ENCODE measurements around the gene AQR. TPM values are rescaled to one million over a fixed set of nuclear protein-coding genes. Genes with fewer than 3 reads are reported as not detected.

Gene AQR
- total and polyA plus RNA-seq, 9 donors, result 9.2 to 32.4 (median 27.5) TPM

- TF ChIP-seq POLR2A (IDR thresholded peaks at IDR 0.05) (no peak), EP300 (IDR thresholded peaks at IDR 0.05) (no peak), CTCF (IDR thresholded peaks at IDR 0.05) (no peak)
- Histone ChIP-seq H3K27me3 (no peaks in the 10 kb centered on the region), H3K4me1 (ENCODE audit: insufficient read depth) (peaks cover 3% of the 10 kb centered on the region), H3K27ac (no peak overlapping the region), H3K4me3 (no peak overlapping the region), H3K9me3 (no peaks in the 10 kb centered on the region), H3K36me3 (no peaks in the 10 kb centered on the region)
- intact Hi-C loops (cut with DNase I), result no loop called here
- no peak for DNase-seq
Observed at GRCh38 chr15:34855893-34856292, 113.6 kb downstream of the AQR start.

- intact Hi-C loops (cut with DNase I), result no loop called here
- H3K9me3 ChIP-seq, result no peaks in the 10 kb centered on the region
- H3K4me1 ChIP-seq (ENCODE audit: insufficient read depth), result peaks cover 3% of the 10 kb centered on the region
- TF ChIP-seq CTCF (IDR thresholded peaks at IDR 0.05) (no peak), EP300 (IDR thresholded peaks at IDR 0.05) (no peak), POLR2A (IDR thresholded peaks at IDR 0.05) (no peak)
- H3K27me3 ChIP-seq, result no peaks in the 10 kb centered on the region
- 27 to 37% (median 36%) methylated on average over 1 of the region's 1 CpG for WGBS, 3 donors
- DNase-seq, result no peak
- H3K4me3 ChIP-seq, result no peak overlapping the region
- H3K36me3 ChIP-seq, result no peaks in the 10 kb centered on the region
- no peak overlapping the region for H3K27ac ChIP-seq
Observed at GRCh38 chr15:34855413-34855812, 114.1 kb downstream of the AQR start.

- Histone ChIP-seq H3K4me3 (no peak overlapping the region), H3K4me1 (ENCODE audit: insufficient read depth) (peaks cover 3% of the 10 kb centered on the region), H3K27ac (no peak overlapping the region), H3K27me3 (no peaks in the 10 kb centered on the region), H3K9me3 (no peaks in the 10 kb centered on the region), H3K36me3 (no peaks in the 10 kb centered on the region)
- no peak for TF ChIP-seq CTCF (IDR thresholded peaks at IDR 0.05)
- no peak for DNase-seq
- intact Hi-C loops (cut with DNase I), result no loop called here
- 71 to 88% (median 76%) methylated on average over 2 of the region's 2 CpGs for WGBS, 3 donors
Observed at GRCh38 chr15:34854232-34854631, 115.3 kb downstream of the AQR start.

GRCh38 chr15:34853001-34853758 lies 116.4 kb downstream of the AQR start:
- Histone ChIP-seq H3K36me3 (no peaks in the 10 kb centered on the region), H3K4me1 (ENCODE audit: insufficient read depth) (peaks cover 3% of the 10 kb centered on the region), H3K4me3 (no peak overlapping the region), H3K27me3 (no peaks in the 10 kb centered on the region), H3K9me3 (no peaks in the 10 kb centered on the region), H3K27ac (no peak overlapping the region)
- 45 to 49% (median 47%) methylated on average over 2 of the region's 2 CpGs for WGBS, 3 donors
- no peak for DNase-seq
- intact Hi-C loops (cut with DNase I), result no loop called here
- TF ChIP-seq CTCF (IDR thresholded peaks at IDR 0.05), result no peak
- no peak for TF ChIP-seq EP300 (IDR thresholded peaks at IDR 0.05)
- TF ChIP-seq POLR2A (IDR thresholded peaks at IDR 0.05), result no peak

Measured in ovary (tissue), 9 donors.